GM19468 (cell line): ENCODE measurements around the gene ASB15.

ENCODE experiments used
- ATAC-seq: cut with Tn5 transposase; IDR thresholded peaks from one replicate; pipeline ENCODE4 v1.9.1; 2021; ENCODE audit warnings: mild to moderate bottlenecking, moderate library complexity, moderate number of reproducible peaks; ENCODE audit not compliant: unreplicated experiment; ENCODE audit errors: extremely low read depth

ASB15 gene

GRCh38 chr7:123660514-123661354 is 59.1 kb downstream of the ASB15 start:
- ATAC-seq: no peak

GRCh38 chr7:123661765-123662164 is 60.1 kb downstream of the ASB15 start:
- no peak for ATAC-seq

GRCh38 chr7:123662293-123662692 is 60.7 kb downstream of the ASB15 start:
- no peak for ATAC-seq

GRCh38 chr7:123662755-123663154 is 61.1 kb downstream of the ASB15 start:
- no peak for ATAC-seq

GRCh38 chr7:123663200-123663599 is 61.6 kb downstream of the ASB15 start:
- ATAC-seq: no peak

- no peak for ATAC-seq
Measured at GRCh38 chr7:123665157-123665556, 63.5 kb downstream of the ASB15 start.

GRCh38 chr7:123665896-123666295 is 64.3 kb downstream of the ASB15 start:
- no peak for ATAC-seq

GRCh38 chr7:123666492-123666891 is 64.9 kb downstream of the ASB15 start:
- ATAC-seq: no peak

- ATAC-seq: no peak
Measured at GRCh38 chr7:123669485-123669884, 67.9 kb downstream of the ASB15 start.

- no peak for ATAC-seq
Measured at GRCh38 chr7:123673137-123673732, 71.6 kb downstream of the ASB15 start.

GRCh38 chr7:123673752-123674398 is 72.3 kb downstream of the ASB15 start:
- no peak for ATAC-seq

- ATAC-seq: no peak
Measured at GRCh38 chr7:123674399-123675180, 73.0 kb downstream of the ASB15 start.

- ATAC-seq: no peak
Measured at GRCh38 chr7:123675181-123675473, 73.5 kb downstream of the ASB15 start.

GRCh38 chr7:123677061-123677715 is 75.6 kb downstream of the ASB15 start:
- ATAC-seq: no peak

GRCh38 chr7:123679614-123680013 is 78.0 kb downstream of the ASB15 start:
- no peak for ATAC-seq

GRCh38 chr7:123680580-123680979 is 79.0 kb downstream of the ASB15 start:
- no peak for ATAC-seq

- ATAC-seq: no peak
Measured at GRCh38 chr7:123681561-123681960, 79.9 kb downstream of the ASB15 start.

- ATAC-seq: no peak
Measured at GRCh38 chr7:123682690-123683089, 81.1 kb downstream of the ASB15 start.

GRCh38 chr7:123687161-123687560 is 85.5 kb downstream of the ASB15 start:
- ATAC-seq: no peak

- no peak for ATAC-seq
Measured at GRCh38 chr7:123687727-123688126, 86.1 kb downstream of the ASB15 start.
